Measurements from ENCODE around the gene MAMDC4. TPM values are rescaled to one million over a fixed set of nuclear protein-coding genes. Genes with fewer than 3 reads are reported as not detected.
A peak's percentile ranks its signal among the peaks of the same experiment; 100 is the strongest.

Gene MAMDC4
- total RNA-seq, 1 donor from 2014 or later = 12.9 TPM

GRCh38 chr9:136846376-136847087 is 5.6 kb upstream of the MAMDC4 start:
- intact Hi-C loops (cut with micrococcal nuclease) = no loop called here
- DNase-seq = no peak
- no peak for ATAC-seq

- intact Hi-C loops (cut with micrococcal nuclease) = no loop called here
- DNase-seq (peak; percentile 85), ATAC-seq (peak; percentile 28)
Observed at GRCh38 chr9:136847088-136847825, 4.9 kb upstream of the MAMDC4 start.

- intact Hi-C loops (cut with micrococcal nuclease) = no loop called here
- DNase-seq (peak; percentile 96), ATAC-seq (peak; percentile 61)
Observed at GRCh38 chr9:136847826-136848392, 4.2 kb upstream of the MAMDC4 start.

- no peak for DNase-seq
- ATAC-seq = peak; percentile 35
- intact Hi-C loops (cut with micrococcal nuclease) = no loop called here
Observed at GRCh38 chr9:136848393-136849037, 3.6 kb upstream of the MAMDC4 start.

- peak; percentile 99 for DNase-seq
- ATAC-seq = peak; percentile 84
- intact Hi-C loops (cut with micrococcal nuclease) = no loop called here
Observed at GRCh38 chr9:136849038-136849959, 2.8 kb upstream of the MAMDC4 start, which contains the start of gene PHPT1. Gene PHPT1, plus strand, starts transcription at chr9:136849409. Its CDS starts 22 bp downstream, at chr9:136849431.

- ATAC-seq = no peak
- peak; percentile 57 for DNase-seq
- intact Hi-C loops (cut with micrococcal nuclease) = no loop called here
Observed at GRCh38 chr9:136849960-136850865, 1.9 kb upstream of the MAMDC4 start.

- ATAC-seq = no peak
- intact Hi-C loops (cut with micrococcal nuclease) = no loop called here
Observed at GRCh38 chr9:136850866-136851775, 1.0 kb upstream of the MAMDC4 start.

GRCh38 chr9:136852664-136853595 is 784 bp downstream of the MAMDC4 start:
- ATAC-seq = no peak
- intact Hi-C loops (cut with micrococcal nuclease) = no loop called here
- peak; percentile 36 for DNase-seq

More at GRCh38 chr9:136850866-136851775, 1.0 kb upstream of the MAMDC4 start:
- DNase-seq = peak; percentile 33

- DNase-seq = peak; percentile 16
- ATAC-seq = no peak
- intact Hi-C loops (cut with micrococcal nuclease) = no loop called here
Observed at GRCh38 chr9:136853596-136854112, 1.5 kb downstream of the MAMDC4 start.

GRCh38 chr9:136854113-136854841 is 2.1 kb downstream of the MAMDC4 start:
- peak; percentile 32 for DNase-seq
- ATAC-seq = no peak
- intact Hi-C loops (cut with micrococcal nuclease) = no loop called here

GRCh38 chr9:136854842-136855460 is 2.8 kb downstream of the MAMDC4 start:
- peak; percentile 30 for DNase-seq
- intact Hi-C loops (cut with micrococcal nuclease) = no loop called here
- no peak for ATAC-seq

- DNase-seq (peak; percentile 41), ATAC-seq (no peak)
- intact Hi-C loops (cut with micrococcal nuclease) = no loop called here
Observed at GRCh38 chr9:136855461-136856078, 3.4 kb downstream of the MAMDC4 start.

- ATAC-seq (no peak), DNase-seq (peak; percentile 27)
- intact Hi-C loops (cut with micrococcal nuclease) = no loop called here
Observed at GRCh38 chr9:136856079-136856476, 3.9 kb downstream of the MAMDC4 start.

Measured in left ventricle myocardium superior (tissue), 1 donor.